Activated T-helper 9 cell treated with anti-CD3 and anti-CD28 coated beads, Interleukin-2, amount 50 U/mL, for 16 hours (primary cell): ENCODE data around the gene SRPK3.
"Not testable (repeated sequence)": the region's sequence is repeated elsewhere in the genome, so short reads cannot be mapped to it uniquely, and the experiment has no call there.

ENCODE experiments used
- DNase-seq: peaks from one replicate; pipeline ENCODE4 v3.0.0-alpha.2; 2020; ENCODE audit warnings: low read depth

Gene SRPK3, protein sequence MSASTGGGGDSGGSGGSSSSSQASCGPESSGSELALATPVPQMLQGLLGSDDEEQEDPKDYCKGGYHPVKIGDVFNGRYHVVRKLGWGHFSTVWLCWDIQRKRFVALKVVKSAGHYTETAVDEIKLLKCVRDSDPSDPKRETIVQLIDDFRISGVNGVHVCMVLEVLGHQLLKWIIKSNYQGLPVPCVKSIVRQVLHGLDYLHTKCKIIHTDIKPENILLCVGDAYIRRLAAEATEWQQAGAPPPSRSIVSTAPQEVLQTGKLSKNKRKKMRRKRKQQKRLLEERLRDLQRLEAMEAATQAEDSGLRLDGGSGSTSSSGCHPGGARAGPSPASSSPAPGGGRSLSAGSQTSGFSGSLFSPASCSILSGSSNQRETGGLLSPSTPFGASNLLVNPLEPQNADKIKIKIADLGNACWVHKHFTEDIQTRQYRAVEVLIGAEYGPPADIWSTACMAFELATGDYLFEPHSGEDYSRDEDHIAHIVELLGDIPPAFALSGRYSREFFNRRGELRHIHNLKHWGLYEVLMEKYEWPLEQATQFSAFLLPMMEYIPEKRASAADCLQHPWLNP

DNA sequence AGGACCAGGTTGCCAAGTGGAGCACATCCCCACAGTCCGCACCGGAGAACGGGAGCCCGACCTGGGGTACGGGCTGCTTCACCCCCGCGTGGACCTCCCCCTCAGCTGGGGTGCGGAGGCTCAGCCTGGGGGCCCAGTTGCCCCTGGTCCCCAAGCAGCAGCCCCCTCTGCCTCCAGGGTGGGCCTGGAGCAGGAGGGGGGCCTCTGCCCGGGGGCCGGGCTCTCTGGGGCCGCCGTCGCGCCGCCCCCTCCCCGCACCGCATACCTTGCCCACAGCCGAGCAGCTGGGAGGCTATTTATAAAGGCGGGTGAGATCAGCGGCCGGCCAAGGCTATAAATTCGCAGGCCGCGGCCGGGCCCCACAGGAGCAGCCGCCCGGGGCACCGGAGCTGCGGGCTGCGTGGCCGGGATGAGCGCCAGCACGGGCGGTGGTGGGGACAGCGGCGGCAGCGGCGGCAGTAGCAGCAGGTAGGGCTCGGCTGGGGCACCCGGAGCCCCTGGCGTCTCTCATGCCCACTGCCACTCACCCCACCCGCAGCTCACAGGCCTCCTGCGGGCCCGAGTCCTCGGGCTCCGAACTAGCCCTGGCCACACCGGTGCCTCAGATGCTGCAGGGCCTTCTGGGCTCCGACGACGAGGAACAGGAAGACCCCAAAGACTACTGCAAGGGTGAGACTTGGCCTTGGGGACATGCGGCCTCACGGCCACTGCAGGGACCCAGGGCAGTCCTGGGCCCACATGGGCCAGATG lies at the start of gene SRPK3:
Gene SRPK3 (plus strand): TSS at position 364 of the 750 bp plus-strand sequence. CDS start 46 bp downstream, at position 410.
- DNase-seq, result no peak

- DNase-seq, result no peak
Observed at GRCh38 chrX:153731117-153731844, 49.6 kb upstream of the SRPK3 start.

DNA sequence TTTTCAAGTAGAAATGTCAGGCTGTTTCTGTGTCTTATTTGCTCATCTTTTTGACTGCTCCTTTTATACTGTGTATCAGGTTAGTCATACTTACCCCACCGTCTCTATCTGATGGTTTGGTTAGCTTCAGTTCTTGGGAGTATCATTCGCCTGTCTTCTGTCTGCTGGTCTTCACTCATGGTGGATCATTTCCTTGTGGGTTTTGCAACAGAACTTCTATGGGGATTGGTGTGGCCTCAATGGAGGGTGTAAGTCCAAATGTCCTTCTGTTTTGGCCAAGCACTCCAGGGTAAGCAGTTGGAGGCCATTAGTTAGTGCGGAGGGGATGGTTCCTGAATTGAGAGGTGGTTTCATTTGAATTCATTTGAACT lies 49.0 kb upstream of the SRPK3 start:
- no peak for DNase-seq

- no peak for DNase-seq
Observed at GRCh38 chrX:153732401-153732800, 48.4 kb upstream of the SRPK3 start.

GRCh38 chrX:153733651-153734240 lies 47.1 kb upstream of the SRPK3 start:
- DNase-seq, result no peak

DNA sequence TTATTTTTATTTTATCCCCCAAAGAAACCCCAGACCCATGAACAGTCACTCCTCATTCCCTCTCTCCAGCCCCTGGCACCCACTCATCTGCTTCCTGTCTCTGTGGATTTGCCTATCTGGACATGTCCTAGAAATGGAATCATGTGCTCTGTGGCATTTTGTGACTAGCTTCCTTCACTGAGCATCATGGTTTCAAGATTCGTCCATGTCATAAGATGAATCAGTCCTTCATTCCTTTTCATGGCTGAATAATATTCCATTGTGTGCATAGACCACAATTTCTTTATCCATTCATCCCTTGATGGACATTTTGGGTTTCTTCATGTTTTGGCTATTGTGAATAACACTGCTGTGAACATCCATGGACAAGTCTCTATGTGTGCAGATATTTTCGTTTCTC lies 46.0 kb upstream of the SRPK3 start:
- DNase-seq, result no peak

DNA sequence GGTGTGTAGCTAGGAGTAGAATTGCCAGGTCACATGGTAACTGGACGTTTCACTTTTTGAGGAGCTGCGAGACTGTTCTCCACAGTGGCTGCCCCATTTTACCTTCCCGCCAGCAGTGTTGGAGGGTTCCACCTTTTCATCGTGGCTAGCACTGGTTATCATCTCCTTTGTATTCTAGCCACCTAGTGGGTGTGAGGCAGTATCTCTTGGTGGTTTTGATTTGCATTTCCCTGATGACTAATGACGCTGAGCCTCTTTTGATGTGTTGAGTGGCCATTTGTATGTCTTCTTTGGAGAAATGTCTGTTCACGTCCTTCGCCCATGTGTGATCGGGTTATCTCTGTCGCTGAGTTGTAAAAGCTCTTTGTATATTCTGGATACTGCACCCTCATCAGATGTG lies 45.6 kb upstream of the SRPK3 start:
- DNase-seq, result no peak

GRCh38 chrX:153736071-153736820 lies 44.6 kb upstream of the SRPK3 start:
- DNase-seq, result no peak

DNA sequence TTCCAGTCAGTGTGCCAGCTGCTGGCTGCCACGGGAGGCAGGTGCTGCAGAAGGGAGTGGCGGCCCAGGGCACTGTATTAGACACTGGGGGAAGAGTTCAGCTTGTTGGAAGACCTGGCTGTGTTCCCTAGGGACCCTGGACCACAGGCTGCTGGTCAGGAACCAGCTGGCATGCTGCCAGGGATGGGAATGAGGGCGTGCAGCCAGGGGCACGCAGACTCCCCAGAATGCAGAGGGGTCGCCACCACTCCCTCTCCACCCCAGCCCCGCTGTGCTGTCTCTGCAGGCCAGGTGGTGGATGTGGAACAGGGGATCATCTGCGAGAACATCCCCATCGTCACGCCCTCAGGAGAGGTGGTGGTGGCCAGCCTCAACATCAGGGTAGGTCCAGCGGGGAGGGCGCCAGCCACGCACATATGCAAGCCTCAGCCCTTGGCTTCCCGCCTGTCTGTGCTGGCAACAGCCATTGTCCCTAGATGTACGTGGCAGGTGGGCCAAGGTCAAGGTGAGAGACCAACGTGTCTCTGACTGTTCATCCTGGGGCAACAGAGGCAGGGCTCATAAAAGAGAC lies 43.9 kb upstream of the SRPK3 start:
- no peak for DNase-seq

GRCh38 chrX:153738056-153738605 lies 42.7 kb upstream of the SRPK3 start:
- no peak for DNase-seq

DNA sequence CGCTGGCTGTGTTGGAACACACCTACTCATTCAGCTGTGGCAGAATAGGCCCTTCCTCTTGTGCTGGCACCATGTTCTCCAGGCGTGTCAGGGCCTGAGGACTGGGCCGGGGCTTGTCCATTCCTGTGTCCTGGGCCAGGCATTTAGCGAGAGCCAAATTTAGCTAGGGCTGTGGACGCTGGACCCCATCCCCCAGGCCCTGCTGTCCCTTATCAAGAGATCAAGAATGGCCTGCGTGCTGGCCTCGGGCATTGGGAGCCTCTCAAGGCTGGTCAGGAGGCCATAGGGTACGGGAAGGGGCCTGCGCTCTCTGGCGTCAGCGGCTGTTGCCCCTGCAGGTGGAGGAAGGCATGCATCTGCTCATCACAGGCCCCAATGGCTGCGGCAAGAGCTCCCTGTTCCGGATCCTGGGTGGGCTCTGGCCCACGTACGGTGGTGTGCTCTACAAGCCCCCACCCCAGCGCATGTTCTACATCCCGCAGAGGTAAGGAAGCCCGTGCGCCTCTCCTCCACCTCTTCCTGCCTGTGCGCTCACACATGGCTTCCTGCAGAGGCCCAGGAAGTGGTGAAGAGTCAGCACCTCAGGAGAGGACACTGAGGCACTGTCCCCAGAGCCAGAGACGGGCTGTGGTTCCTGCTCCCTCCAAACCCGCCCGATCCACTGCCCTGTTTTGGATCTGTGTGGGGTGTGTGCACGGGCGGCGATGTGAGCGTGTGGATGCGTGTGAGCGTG lies 40.9 kb upstream of the SRPK3 start:
- DNase-seq, result no peak

GRCh38 chrX:153740631-153741222 lies 40.1 kb upstream of the SRPK3 start:
- DNase-seq, result no peak

DNA sequence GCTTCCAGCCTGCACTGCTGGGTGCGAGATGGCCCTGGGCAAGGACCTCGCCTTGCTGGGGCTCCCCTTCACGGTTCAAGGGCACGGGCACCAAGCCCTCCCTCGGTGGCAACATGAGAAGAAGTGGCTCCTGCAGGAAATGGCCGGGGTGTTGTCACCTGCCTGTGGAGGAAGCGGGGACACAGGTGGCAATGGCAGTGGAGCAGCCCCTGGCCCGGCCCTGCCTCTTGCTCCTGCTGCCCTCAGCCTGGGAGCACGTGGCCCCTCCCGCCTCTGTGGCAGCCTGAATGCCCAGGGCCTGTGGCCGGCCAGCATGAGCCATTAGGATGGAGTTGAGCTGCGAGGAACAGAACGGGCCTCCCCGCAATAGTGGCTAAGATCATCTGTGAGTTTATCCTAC lies 39.4 kb upstream of the SRPK3 start:
- DNase-seq, result no peak

- not testable (repeated sequence) for DNase-seq
Observed at GRCh38 chrX:153742111-153742510, 38.7 kb upstream of the SRPK3 start.

GRCh38 chrX:153742796-153743467 lies 37.9 kb upstream of the SRPK3 start:
- not testable (repeated sequence) for DNase-seq

DNA sequence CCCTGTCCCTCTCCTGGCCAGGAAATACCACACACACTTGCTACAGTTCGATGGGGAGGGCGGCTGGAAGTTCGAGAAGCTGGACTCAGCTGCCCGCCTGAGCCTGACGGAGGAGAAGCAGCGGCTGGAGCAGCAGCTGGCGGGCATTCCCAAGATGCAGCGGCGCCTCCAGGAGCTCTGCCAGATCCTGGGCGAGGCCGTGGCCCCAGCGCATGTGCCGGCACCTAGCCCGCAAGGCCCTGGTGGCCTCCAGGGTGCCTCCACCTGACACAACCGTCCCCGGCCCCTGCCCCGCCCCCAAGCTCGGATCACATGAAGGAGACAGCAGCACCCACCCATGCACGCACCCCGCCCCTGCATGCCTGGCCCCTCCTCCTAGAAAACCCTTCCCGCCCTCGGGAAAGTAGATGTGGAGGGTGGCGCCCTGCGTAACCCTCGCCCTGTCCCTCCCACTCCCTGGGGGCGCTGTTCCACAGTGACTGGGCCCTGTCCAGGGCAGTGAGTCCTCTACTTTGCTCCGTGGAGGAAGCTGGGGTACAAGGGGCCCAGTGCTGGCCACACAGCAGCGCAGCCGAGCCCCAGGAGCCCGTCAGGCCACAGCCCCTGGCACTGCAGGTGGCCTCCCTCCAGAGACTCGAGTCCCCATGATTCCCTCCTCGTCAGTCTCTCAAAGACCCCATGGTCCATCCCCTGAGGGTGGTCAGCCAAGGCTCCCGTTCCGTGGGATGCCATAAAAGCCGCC lies 37.2 kb upstream of the SRPK3 start:
- DNase-seq, result not testable (repeated sequence)

- no peak for DNase-seq
Observed at GRCh38 chrX:153744210-153745066, 36.4 kb upstream of the SRPK3 start.
